Stimulated activated naive B cell treated with anti-CD40 and anti-IgM and Interleukin-4, amounts not matched to agents 10 μg/mL and 1 μg/mL and 100 μg/mL, for 72 hours (primary cell): ENCODE results near the gene DGCR6.
A peak's percentile ranks its signal among the peaks of the same experiment; 100 is the strongest.
"Not testable (repeated sequence)": the region's sequence is repeated elsewhere in the genome, so short reads cannot be mapped to it uniquely, and the experiment has no call there.

ENCODE experiments used
- ATAC-seq, 2 donors: fragments of 150-1000 bp; cut with Tn5 transposase; replicated peaks; 2 replicates each; pipeline ENCODE4 v1.10.0; 2021; ENCODE audit warnings: moderate library complexity in 1 of 2
- DNase-seq: peaks from one replicate; pipeline ENCODE4 v3.0.0; 2021
- H3K27ac Mint-ChIP-seq: one replicate; pipeline ENCODE4 v1.8.0; 2022; ENCODE audit warnings: mild to moderate bottlenecking, mixed read lengths
- H3K27me3 Mint-ChIP-seq, 2 donors: one replicate each; pipeline ENCODE4 v1.8.0; 2022; ENCODE audit warnings: mixed read lengths in 2 of 2
- H3K36me3 Mint-ChIP-seq, 2 donors: one replicate each; pipeline ENCODE4 v1.8.0; 2022; ENCODE audit warnings: mixed read lengths in 2 of 2, mild to moderate bottlenecking in 1 of 2
- H3K4me1 Mint-ChIP-seq, 2 donors: one replicate each; pipeline ENCODE4 v1.8.0; 2022; ENCODE audit warnings: mixed read lengths in 2 of 2, mild to moderate bottlenecking in 1 of 2
- H3K4me3 Mint-ChIP-seq, 2 donors: one replicate each; pipeline ENCODE4 v1.8.0; 2022; ENCODE audit warnings: mild to moderate bottlenecking in 2 of 2, mixed read lengths in 2 of 2, moderate library complexity in 1 of 2
- H3K9me3 Mint-ChIP-seq, 2 donors: one replicate each; pipeline ENCODE4 v1.8.0; 2022; ENCODE audit warnings: mixed read lengths in 2 of 2, mild to moderate bottlenecking in 1 of 2

Gene DGCR6

DNA sequence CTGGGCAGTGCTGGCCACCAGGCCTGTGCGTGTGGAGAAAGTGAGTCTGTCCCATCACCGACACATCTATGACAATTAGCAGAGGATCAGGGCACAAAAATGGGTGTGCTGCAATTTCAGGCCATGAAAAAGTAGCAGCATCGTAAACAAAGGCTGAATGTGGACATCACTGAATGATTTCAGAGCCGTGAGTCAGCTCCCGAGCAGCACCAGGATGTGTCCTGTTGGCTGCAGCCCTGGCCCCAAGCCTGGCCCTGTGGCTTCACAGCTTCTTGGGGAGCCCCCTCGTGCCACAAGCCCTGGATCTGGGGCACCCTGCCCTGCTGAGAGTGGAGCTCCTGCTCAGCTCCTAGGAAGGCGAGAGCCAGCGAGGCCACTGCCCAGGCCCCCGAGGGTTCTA lies 9.4 kb downstream of the DGCR6 start:
- not testable (repeated sequence) for H3K4me1 Mint-ChIP-seq, H3K36me3 Mint-ChIP-seq

GRCh38 chr22:18917818-18918217 lies 11.7 kb downstream of the DGCR6 start:
- H3K4me3 Mint-ChIP-seq, H3K36me3 Mint-ChIP-seq, H3K9me3 Mint-ChIP-seq, H3K27me3 Mint-ChIP-seq, DNase-seq, H3K4me1 Mint-ChIP-seq, ATAC-seq, H3K27ac Mint-ChIP-seq: not testable (repeated sequence)

More for the DNA sequence above, 9.4 kb downstream of the DGCR6 start:
- ATAC-seq, H3K27me3 Mint-ChIP-seq, H3K9me3 Mint-ChIP-seq, H3K4me3 Mint-ChIP-seq, H3K27ac Mint-ChIP-seq, DNase-seq: not testable (repeated sequence)

DNA sequence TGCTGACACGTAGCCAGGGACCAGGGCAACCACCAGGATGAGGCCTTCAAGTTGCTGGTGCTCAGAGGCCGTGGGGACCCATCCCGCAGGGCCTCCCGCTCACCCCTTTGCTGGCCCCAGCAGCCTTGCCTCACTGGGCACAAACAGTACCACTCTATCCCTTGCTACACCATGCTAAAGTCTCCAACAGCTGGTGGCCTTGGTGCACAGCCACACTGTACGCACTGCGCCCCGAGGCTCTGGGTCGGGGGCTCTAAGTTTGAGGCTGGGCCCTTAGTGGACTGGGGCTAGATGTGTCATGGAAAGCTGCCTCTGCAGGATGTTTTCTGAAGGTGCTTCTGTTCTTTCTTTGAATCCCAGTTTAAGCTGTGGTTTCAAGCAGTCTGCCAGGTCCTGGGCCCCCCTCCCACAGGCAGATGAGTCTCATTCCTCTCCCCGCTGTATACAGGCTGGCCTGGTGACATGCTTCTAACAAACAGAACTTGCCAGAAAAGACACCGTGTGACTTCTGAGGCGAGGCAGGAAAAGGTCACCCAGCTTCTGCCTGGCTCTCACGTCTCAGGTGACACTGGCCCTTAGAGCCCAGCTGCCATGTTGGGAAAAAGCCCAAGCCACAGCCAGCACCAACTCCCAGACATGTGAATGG lies 14.3 kb downstream of the DGCR6 start:
- not testable (repeated sequence) for H3K36me3 Mint-ChIP-seq, H3K4me1 Mint-ChIP-seq, ATAC-seq, H3K4me3 Mint-ChIP-seq, H3K27ac Mint-ChIP-seq, DNase-seq, H3K9me3 Mint-ChIP-seq, H3K27me3 Mint-ChIP-seq

- no peak for ATAC-seq
- H3K27me3 Mint-ChIP-seq: no peaks in the 10 kb centered on the region
- H3K4me3 Mint-ChIP-seq: no peak overlapping the region
- H3K4me1 Mint-ChIP-seq: no peaks in the 10 kb centered on the region
- H3K36me3 Mint-ChIP-seq: no peaks in the 10 kb centered on the region
- DNase-seq: no peak
- no peak overlapping the region for H3K27ac Mint-ChIP-seq
- no peaks in the 10 kb centered on the region for H3K9me3 Mint-ChIP-seq
These were observed 19.4 kb downstream of the DGCR6 start for GRCh38 chr22:18925368-18926064.

- ATAC-seq (no peak), DNase-seq (no peak)
- H3K4me1 Mint-ChIP-seq: no peaks in the 10 kb centered on the region
- no peak overlapping the region for H3K4me3 Mint-ChIP-seq
- no peak overlapping the region for H3K27ac Mint-ChIP-seq
- no peaks in the 10 kb centered on the region for H3K9me3 Mint-ChIP-seq
- H3K27me3 Mint-ChIP-seq: no peaks in the 10 kb centered on the region
- no peaks in the 10 kb centered on the region for H3K36me3 Mint-ChIP-seq
These were observed 20.9 kb downstream of the DGCR6 start for GRCh38 chr22:18927020-18927419.

- Mint-ChIP-seq H3K4me3 (no peak overlapping the region), H3K9me3 (no peaks in the 10 kb centered on the region), H3K36me3 (no peaks in the 10 kb centered on the region), H3K27me3 (no peaks in the 10 kb centered on the region), H3K4me1 (no peaks in the 10 kb centered on the region), H3K27ac (no peak overlapping the region)
- ATAC-seq (no peak), DNase-seq (no peak)
These were observed 21.5 kb downstream of the DGCR6 start for GRCh38 chr22:18927573-18927972.

DNA sequence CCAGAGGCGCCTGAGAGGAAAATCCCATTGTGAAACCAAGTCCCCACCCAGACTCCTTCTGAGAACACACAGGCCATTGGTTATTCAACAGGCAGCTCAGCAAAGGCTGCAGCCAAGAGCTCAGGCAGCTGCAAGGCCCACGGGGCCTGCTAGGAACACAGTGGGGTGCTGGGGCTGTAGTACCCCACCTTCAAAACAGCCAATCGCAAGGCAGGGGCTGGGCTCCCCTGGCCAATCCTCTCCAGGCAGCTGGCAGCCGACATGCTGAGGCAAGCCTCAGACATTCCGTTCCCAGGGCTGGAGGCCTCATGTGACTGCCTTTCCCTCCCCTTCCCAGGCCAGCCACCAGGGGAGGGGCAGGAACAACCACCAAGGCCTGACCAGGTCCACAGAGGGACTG lies 23.3 kb downstream of the DGCR6 start:
- Mint-ChIP-seq H3K27ac (no peak overlapping the region), H3K36me3 (no peaks in the 10 kb centered on the region), H3K9me3 (no peaks in the 10 kb centered on the region), H3K4me1 (no peaks in the 10 kb centered on the region), H3K4me3 (no peak overlapping the region), H3K27me3 (no peaks in the 10 kb centered on the region)
- DNase-seq (no peak), ATAC-seq (no peak)

DNA sequence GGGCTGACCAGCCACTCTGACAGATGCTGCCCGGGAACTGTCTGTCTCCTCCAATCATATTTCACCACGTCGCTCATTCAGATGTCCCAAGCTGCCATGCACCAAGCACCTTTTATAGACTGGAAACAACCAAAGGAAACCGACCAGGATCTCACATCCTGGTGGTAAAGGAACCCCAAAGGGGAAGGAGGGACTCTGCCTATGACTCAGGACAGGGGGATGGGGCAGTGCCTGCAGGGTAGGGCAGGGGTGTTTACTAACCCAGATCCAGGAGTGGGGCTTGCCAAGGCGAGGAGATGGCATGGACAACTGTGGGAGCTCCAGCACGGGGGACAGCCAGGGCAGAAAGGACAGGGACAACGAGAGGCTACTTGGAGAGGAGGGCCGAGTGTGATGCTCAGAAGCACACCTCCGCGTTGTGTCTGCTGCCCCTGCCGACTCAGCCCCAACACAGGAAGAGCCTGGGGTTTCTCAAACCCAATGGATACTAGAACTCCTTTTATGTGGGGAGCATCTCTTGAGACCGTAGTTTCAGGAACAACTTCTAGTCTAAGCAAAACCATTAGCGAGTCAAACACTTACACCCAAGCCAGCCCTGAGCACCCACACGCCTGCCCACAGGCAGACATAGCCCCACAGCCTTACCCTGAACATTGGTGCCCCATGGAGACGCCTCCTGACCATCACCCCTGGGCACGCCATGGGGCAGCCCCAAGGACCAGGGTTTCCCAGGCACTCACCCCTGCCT lies 26.0 kb downstream of the DGCR6 start:
- H3K4me3 Mint-ChIP-seq: no peak overlapping the region
- no peaks in the 10 kb centered on the region for H3K27me3 Mint-ChIP-seq
- H3K27ac Mint-ChIP-seq: no peak overlapping the region
- DNase-seq (no peak), ATAC-seq (peak in 1 of 2 donors; percentile 41)
- H3K4me1 Mint-ChIP-seq: no peaks in the 10 kb centered on the region
- H3K36me3 Mint-ChIP-seq: no peaks in the 10 kb centered on the region
- H3K9me3 Mint-ChIP-seq: no peaks in the 10 kb centered on the region

DNA sequence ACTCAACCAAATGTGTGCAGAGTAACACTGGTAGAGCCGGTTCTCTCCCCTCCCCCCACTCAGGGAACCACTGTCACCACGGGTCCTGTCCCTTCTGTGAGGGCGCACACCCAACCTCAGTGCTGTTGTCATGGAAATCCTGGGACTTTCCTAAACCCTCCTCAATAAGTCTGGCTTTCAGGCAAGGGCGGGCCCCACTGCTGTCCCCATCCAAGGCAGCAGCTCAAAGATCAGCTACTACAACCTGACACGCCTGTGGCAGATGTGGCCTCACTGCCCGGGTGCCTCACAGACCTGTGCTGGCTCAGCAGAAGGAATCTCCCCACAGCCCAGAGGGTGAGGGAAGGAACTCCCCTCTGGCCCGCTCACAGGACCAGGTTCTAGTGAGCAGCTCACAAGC lies 27.8 kb downstream of the DGCR6 start:
- H3K27me3 Mint-ChIP-seq: no peaks in the 10 kb centered on the region
- DNase-seq (no peak), ATAC-seq (peak; percentile 12 to 49)
- H3K4me3 Mint-ChIP-seq: no peak overlapping the region
- H3K36me3 Mint-ChIP-seq: no peaks in the 10 kb centered on the region
- H3K27ac Mint-ChIP-seq: no peak overlapping the region
- no peaks in the 10 kb centered on the region for H3K4me1 Mint-ChIP-seq
- no peaks in the 10 kb centered on the region for H3K9me3 Mint-ChIP-seq

DNA sequence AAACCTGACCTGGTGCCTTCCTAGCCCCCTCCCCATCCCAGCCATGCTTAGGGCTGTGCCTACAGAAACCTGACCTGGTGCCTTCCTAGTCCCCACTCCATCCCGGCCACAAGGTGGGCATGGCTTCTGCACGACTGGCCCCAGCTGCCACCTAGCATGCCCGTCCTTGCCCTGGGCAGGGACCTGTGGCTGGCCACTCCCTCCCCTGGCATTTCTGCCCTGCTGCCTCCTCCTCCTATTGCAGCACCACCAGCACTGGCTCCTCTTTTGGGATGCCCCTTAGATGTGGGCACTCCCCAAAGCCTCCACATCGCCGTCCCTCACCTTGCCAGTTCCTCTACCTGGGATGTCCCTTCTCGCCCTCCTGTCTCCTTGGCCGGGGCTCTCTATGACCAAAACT lies 28.6 kb downstream of the DGCR6 start:
- not testable (repeated sequence) for H3K4me3 Mint-ChIP-seq, DNase-seq, H3K36me3 Mint-ChIP-seq, H3K4me1 Mint-ChIP-seq, ATAC-seq, H3K9me3 Mint-ChIP-seq, H3K27ac Mint-ChIP-seq, H3K27me3 Mint-ChIP-seq

DNA sequence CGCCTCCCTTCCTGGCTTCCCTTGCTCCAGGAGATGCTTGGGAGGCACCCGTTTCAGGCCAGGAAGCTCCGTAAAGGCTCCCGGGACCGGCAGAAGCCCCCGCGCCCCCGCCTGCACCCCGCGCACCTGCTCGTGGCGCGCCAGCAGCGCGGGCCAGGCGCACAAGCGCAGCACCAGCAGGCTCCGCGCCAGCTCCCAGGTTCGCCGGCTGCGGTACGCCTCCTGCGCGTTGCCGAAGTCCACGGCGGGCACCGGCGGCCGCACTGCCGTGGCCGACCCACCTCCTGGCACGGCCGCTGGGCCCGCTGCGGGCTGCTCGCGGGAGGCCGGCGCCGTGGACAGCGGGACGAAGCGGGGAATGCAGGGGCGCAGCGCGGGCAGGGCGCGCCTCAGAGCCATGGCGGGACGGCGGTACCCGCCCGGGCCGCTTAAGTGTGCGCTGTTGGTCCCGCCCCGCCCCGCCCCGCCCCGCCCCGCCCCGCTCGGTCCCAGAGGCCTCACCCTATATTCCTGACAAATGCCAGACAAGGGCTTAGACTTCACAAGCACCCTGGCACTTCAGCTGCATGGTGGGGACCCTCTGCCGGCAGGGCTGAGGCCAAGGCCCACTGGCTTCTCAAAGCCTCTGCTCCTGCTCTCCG lies 29.9 kb downstream of the DGCR6 start, which contains the start of gene PRODH:
Gene PRODH, minus strand, starts transcription at position 405 of the 641 bp plus-strand sequence. Its CDS starts 6 bp downstream, at position 399.
- Mint-ChIP-seq H3K4me1 (no peaks in the 10 kb centered on the region), H3K4me3 (no peak within 1 kb of the TSS), H3K27ac (no peak within 1 kb of the TSS), H3K36me3 (no peaks in the 10 kb centered on the region), H3K9me3 (no peaks in the 10 kb centered on the region), H3K27me3 (no peaks in the 10 kb centered on the region)
- DNase-seq (no peak), ATAC-seq (peak; percentile 53 to 65)

DNA sequence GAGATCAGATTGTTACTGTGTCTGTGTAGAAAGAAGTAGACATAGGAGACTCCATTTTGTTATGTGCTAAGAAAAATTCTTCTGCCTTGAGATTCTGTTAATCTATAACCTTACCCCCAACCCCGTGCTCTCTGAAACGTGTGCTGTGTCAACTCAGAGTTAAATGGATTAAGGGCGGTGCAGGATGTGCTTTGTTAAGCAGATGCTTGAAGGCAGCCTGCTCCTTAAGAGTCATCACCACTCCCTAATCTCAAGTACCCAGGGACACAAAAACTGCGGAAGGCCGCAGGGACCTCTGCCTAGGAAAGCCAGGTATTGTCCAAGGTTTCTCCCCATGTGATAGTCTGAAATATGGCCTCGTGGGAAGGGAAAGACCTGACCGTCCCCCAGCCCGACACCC lies 32.6 kb downstream of the DGCR6 start:
- not testable (repeated sequence) for DNase-seq, H3K4me1 Mint-ChIP-seq, H3K9me3 Mint-ChIP-seq, ATAC-seq, H3K36me3 Mint-ChIP-seq, H3K27me3 Mint-ChIP-seq, H3K27ac Mint-ChIP-seq, H3K4me3 Mint-ChIP-seq

GRCh38 chr22:18947105-18947504 lies 41.0 kb downstream of the DGCR6 start:
- DNase-seq, H3K9me3 Mint-ChIP-seq, ATAC-seq, H3K27ac Mint-ChIP-seq, H3K4me3 Mint-ChIP-seq, H3K36me3 Mint-ChIP-seq, H3K4me1 Mint-ChIP-seq: not testable (repeated sequence)
- peaks cover 27 to 46% of the 10 kb centered on the region in 2 donors for H3K27me3 Mint-ChIP-seq

DNA sequence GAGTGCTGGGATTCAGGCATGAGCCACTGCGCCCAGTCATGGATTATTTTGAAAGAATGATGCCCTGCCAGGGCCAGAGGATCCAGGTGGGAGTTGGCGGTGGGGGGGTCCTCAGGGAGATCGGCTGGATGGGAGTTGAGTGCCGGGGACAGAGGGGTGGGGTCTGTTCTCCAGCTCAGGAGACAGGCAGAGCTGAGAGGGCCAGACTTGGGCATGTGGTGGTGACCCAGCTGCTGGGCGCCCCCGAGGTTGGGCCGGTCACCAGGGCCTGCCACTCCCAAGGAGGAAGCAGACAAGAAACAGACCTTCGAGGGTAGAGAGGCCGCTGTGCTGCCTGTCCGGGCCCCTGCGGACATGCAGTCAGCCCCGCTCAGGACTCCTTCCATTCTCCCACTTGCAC lies 41.8 kb downstream of the DGCR6 start:
- Mint-ChIP-seq H3K27ac (no peak overlapping the region), H3K9me3 (no peaks in the 10 kb centered on the region), H3K27me3 (peaks cover 27 to 52% of the 10 kb centered on the region in 2 donors), H3K4me1 (no peaks in the 10 kb centered on the region), H3K36me3 (no peaks in the 10 kb centered on the region), H3K4me3 (no peak overlapping the region)
- ATAC-seq (no peak), DNase-seq (no peak)
